Measurements from ENCODE around the gene DUSP6.

DUSP6 gene, protein sequence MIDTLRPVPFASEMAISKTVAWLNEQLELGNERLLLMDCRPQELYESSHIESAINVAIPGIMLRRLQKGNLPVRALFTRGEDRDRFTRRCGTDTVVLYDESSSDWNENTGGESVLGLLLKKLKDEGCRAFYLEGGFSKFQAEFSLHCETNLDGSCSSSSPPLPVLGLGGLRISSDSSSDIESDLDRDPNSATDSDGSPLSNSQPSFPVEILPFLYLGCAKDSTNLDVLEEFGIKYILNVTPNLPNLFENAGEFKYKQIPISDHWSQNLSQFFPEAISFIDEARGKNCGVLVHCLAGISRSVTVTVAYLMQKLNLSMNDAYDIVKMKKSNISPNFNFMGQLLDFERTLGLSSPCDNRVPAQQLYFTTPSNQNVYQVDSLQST

DNA sequence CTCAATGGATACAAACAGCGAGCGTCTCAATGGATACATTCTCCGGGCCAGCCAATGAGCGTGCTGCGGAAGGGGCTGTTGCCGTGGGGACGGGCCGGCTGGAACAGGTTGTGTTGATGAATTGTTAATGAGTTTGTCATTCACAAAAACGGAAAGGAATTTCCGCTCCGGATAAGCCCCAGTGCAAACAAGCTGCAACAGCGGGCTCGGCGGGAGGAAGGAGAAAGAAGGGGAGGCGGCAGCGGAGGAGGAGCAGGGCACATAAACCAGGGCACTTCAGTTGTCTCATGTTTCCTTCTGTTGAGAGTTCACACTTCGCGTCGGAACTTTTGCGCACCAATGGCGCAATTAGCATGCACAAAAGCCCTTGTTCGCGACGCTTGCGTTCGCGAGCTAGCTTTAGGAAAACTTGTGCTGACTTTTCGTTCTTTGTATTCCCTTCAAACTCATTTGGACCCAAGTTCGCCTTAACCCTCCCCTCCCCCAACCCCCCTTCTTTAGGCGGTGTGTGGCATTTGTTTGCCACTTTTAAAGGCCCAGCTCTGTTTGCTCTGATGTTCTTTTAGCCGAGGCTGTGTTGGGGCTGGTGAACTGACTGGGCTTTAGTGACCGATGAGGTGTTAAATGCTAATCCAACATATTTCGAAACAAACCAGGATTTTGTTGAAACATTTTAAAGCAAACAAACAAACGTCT lies at the start of gene DUSP6:
Gene DUSP6, minus strand, starts transcription at position 10 of the 696 bp plus-strand sequence. CDS start 462 bp downstream, outside the sequence.
- peak; percentile 94 for DNase-seq

DNA sequence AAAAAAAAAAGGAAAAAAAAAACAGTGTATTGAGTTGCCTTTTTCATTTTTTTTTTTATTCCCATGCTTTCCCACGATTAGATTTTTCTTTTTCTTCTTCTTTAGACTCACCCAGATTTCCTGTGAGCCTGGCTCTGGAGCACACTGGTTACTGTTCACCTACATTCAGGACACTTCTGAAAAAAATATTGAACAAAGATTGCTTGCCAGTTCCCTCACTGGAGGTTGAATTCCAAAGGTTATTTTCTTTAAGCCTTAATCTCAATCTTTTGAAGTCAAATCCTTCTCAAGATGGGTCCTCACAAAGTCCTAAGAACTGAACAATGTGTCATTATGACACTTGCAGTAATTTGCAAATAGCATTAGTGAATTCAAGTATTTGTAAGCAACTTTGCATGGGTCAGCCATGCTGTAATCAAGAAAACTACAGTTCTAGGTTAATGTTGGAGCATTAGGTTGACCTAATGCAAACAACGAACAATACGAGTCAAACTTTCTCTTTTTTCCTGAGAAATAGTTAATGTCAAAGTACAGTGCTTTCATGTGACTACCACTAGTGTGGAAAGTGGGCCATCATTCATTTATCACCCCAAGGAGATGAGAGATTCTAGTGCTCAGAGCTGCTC lies 49.2 kb upstream of the DUSP6 start:
- no peak for DNase-seq

DNA sequence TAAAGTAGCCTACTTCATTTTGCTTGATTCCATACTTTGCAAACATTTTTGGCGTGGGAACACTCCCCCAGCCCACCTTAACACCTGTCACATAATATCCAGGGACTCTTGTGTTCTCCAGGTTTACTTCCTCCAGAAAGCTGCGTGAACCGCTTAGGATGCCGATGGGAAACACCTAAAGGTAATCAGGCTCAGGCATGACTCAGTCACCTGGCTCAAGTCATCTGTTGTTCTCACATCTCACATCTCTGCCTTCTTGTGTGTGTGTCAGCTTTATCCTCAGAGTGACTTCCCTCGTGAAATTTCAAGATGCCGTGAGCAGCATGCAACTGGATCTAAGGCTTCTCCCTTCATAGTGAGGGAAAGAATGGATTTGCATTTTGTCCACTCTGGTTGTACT lies 48.1 kb upstream of the DUSP6 start:
- no peak for DNase-seq

DNA sequence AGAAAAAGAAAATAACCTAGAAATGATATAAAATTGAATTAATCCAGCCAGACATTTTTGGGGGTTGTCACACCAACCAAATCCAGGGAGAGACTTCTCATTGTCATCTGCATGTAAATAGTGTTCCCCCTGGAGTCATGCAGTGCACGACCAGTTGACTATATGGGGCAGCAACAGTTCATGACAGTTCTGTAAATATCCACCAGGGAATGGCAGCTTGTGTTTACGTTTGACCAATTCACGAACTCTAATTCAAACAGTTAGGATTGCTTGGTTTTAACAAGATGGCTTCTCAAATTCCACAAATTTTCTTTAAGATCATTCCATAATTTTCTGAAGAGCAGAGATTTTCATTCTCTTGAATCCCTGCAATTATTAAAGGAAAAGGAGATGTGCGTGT lies 43.4 kb upstream of the DUSP6 start:
- no peak for DNase-seq

DNA sequence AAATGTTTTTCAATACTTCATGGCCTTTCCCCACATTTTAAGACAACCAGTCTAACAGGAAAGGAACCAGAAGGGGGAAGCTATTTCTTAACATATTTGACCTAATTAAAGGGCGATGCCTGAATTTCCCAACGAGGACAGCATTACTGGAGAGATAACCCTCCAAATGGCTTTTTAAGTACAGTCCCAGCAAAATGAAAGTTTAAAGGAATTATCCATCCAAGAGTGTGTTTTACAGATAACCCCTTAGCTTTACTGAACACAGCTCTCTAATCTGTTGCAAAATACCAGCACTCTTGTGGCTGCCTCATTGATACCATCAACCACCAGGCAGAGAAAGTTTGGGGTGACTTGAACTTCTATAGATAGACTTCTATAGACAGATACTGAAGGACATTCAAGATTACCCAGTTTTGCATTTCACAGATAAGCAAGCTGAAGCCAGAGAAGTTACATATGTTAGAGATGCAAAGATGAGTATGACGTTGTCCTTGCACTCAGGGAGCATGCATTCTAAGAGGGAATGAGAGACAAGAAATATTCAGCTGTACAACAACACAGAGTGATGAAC lies 41.3 kb upstream of the DUSP6 start:
- no peak for DNase-seq

DNA sequence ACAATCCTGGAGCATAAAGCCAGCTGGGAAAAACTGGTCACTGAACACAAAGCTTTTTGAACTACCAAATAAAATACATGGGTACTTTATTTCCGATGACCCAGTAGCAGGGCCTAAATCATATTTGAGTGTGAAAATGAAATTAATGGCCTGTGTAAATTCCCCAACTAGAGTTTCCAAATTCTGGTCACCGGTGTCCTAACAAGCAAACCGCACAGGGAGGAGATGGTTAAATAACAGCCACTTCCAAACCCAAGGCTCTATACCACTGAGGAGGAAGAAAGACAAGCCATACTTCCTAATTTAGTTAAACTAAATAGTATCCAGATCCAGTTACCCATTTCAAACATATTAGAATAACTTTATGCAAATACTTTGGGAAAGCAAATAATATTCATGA lies 40.1 kb upstream of the DUSP6 start:
- no peak for DNase-seq

DNA sequence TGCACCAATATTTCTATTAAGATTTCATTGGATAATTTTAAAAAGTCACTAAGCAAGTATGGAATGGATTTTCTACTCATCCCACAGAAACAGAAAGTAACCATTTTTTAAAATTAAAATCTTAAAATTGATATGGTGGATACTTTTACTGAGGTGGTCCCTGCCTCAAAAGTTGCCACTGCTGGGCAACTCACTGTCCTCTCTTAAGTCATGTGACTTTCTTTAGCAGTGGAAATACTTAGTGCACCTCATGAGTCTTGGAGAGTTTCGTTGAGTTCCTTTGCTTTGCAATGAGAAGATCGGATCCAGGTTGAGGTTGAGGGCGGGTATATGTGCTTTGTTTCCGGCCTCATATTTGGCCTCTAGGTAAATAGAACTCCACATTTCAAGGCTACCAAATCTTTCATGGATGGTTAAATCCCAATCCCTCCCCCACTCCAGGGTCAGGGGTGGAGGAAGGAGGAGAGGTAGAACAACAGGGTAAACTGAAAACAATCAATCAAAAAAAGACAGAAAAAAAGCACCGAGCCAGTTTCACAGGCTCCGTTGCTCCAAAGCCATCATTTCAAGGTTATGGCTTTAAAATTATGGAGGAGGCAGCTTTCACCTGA lies 39.5 kb upstream of the DUSP6 start:
- DNase-seq = no peak

DNA sequence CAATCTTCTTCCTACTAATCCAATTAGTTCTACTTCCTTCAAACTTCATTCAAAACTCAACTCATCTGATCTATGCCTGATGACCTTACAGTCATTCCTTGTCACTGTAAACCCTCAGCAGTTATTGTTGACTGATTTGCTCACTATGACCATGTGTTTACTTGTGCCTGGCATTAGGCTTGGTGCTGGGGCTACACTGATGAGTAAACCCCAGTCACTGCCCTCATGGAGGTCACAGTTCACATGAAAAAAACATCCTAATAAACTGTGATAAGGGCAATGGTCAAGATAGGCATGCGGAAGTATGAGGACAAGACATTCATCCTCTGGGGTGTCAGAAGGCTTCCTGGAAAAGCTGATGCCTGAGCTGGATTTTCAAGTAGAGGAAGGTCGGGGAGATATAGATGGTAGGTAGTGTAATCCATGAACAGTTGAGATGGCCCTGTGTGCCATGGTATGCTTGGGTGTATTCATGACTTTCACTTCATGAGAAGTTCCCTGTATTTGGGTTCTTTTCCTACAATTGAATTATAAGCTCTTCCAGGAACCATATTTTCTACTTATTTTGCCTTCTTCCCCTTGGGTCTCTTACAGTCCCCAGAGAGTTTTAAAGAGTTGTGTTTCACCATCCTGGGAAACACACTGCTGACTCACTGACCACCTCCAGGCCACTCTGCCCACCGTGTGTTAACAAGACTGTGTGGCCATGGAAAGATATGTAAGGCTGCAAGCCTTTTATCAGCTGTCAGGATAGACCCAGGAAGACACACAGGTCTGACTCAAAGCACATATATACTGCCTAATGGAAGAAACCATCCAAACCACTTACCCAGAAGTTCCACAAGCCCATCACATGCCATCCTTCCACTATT lies 38.7 kb upstream of the DUSP6 start:
- DNase-seq = no peak

DNA sequence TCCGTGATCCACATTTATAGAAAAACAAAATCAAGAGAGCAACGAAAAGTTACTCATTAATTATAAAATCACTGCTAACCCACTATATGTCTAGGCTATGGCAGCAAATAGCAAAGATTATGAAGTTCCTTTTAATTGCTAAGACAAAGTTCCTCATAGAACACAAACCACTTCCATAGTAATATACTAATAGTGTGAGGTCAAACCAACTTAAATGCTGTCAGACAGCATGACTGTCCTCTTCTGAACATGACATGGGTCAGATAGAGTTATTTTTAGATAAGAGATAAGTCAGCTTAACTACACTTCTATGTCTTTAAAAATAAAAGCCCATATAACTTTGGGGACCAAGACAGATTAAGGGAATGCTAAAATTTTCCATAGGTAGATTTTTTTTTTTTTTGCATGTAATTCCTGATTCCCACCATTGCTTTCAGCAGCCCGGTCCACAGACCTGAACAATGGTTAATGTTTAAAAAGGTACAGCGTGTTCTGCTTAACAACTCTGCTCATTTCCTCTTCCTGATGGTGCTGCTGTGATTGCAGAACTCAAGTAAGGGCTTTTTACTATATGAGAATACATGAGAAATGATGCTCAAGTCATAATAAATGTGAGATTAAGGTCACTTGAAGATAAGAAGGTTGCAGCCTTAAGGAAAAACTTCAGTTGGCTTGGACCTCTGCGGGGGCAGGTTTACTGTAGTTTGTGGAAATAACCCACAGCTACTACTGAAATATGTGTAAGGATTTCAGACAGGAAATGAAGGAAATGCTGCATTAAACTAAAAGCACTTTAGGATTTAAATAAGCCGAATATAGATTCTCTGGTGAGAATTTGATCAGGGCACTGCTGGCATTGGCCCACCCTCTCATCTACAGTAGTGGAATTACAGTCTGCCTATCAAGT lies 37.7 kb upstream of the DUSP6 start:
- no peak for DNase-seq

DNA sequence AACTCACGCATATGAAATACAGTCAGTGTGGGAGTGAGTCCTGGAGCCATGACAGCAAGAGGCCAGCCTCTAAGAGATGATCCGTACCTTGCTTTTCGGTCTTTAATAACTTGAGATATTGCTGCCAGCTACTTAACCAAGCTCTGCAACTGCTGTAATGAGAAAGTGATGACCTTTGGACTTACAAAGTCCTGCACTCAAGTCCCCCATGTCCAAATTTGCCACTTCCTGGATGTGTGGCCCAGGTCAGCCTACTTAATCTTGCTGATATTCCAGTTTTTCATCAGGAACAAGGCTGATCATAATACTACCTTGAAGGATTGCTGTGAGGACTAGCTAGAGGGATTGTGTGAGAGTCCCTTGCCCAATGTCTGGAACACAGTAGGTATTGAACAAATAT lies 33.8 kb upstream of the DUSP6 start:
- DNase-seq = no peak

DNA sequence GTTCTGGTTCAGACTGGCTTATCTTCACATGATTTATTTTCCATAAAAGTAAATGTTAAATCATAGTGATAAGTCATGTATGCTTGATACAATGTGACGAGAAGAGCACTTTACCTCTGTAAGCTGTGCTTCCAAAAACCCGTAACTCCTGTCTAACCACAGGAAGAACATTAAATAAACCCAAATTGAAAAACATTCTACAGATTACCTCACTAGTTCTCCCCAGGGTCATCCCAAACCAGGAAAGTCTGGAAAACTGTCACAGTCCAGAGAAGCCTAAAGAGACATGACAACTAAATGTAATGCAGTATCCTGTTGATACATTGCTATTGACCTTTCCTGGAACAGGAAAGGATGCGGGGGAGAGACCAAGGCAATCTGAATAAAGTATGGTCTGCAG lies 32.5 kb upstream of the DUSP6 start:
- no peak for DNase-seq

DNA sequence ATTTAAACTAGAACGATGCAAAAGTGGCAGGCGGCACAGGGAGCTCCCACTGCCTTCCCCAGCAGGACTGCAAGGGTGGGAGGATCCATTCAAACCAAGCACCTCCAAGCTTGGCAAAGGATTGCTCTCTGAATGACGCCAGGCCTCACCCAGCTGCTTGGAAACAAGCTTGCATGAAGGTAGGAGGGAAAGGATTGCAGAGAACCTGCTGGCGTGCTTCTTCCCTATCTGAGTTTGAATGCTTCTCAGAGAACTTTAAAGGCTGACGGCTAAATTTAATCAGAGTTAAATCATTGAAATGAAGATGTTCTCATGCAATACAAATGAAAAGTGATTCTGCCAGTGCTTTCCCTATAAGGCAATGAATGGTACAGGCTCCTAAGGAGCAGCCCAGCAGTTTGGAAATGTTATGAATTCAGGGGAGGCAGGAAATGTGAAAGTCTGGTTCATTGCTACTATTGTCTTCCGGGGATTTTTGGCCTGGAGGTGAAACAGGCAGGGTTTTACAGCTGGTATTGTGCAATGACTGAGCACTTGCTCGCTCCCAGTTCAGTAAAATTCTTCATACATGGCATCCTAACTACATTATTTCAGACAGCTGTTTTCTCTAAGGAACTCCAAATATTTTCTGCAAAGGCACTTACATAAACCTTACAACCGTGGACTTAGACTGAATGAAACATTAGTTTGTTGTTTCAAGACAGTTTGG lies 31.9 kb upstream of the DUSP6 start:
- peak; percentile 40 for DNase-seq

DNA sequence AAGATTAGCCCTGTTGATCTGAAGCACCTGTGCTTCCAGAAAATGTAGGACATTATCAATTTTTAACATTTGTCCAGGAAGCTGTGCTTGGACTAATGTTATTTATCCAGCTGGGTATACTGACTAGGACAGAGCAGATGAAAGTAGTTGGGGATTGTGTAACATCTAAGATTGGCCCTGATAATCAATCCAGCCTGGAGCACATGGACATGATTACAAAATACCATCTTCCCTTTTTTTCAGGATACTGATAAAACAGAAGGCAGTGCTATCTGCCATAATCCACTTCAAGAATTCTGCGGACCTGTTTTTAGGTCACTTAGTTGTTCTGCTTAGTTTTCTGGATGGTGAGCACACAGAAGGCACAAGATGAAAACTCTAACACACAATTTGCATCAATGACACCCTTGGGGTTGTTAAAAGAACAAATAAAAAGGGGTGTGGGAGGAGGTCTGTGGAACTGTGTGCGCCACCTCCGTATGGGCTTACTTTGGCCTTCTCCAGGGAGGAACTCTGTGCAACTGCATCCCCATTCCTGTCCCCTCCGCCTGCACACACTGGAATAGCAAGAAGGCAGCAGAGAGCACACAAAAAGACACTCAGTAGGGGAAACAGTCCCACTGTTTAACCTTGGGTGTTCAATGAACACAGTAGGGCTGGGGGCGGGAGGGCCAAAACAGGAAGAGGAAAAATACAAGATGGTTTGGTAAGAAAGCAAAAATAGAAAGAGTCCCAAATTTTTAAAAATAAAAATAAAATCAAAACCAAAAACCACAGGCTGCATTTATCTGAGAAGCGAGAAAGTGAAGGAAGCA lies 31.1 kb upstream of the DUSP6 start:
- DNase-seq = no peak

DNA sequence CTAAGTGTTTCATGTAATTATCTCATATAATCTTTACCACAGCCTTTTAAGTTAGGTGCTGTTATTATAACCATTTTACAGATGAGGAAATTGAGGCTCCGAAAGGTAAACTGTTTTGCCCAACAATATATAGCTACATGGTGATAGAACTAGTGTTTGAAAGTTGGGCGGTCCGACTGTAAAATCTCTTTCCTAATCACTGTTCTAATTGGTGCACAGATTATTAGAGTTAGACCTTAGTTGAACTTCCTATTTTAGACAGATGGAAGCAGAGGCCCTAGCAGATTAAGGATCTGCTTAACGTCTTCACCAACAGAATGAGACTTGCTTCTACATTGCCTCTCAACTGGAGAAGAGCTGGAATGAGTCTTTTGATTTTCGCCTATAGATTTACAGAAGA lies 30.0 kb upstream of the DUSP6 start:
- DNase-seq = no peak

DNA sequence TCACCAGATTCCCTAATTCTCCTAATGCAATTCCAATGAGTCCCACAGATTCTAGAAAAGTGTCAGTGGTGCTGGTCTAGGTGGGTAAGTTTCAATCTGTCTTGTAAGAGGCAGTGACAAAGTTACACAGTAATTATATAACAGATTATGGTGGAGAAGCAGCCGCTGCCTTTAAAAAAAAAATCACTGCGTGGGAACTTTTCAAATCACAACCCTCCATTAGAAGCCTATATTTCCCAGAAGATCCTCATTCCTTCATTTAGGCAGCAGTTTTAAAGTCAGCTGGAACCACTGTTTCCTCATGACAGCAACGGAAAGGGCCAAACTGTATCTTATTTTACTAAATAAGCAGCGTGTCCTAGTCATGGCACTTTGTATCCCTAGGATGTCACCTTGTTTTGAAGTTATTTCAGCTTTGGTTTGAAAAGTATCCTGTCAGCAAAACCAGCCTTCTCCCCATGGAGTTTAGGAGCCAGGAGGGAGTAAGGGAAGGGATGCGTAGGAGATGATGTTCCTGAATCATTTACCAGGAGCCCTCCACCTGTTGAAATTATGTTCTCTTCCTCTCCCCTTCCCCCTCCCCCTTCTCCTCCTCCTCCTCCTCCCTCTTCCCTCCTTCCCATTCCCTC lies 27.7 kb upstream of the DUSP6 start:
- no peak for DNase-seq

DNA sequence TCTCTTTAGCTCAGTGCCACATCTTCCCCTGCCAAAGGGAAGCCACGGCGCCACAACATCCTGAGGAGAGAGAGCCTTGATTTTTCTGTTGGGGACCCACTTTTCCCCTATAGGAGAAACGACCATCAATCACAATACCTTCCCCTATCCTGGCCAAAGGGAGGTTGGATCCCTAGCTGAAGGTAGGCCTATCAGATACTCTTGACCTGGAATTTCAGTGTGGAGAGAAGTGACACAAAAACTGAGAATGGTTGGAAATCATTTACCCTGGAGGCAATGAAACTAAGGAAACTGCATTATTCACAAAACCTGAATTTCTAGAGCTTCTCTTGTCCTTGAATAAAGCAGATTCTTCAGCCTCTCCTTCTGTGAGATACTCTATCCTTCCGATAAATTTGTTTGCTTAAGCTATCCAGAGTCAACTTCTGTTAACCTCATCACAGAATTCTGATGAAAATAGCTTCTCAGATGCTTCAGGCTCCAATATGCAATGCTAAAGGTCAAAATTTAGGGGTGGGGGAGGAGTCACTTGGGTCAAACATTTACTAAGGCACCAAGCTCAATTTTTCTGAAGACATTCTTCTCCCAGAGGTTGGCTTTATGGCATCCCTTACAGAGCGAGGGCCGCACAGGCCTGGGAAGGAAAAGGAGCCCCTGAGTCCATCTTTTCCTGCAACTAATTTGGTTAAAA lies 27.0 kb upstream of the DUSP6 start:
- no peak for DNase-seq

DNA sequence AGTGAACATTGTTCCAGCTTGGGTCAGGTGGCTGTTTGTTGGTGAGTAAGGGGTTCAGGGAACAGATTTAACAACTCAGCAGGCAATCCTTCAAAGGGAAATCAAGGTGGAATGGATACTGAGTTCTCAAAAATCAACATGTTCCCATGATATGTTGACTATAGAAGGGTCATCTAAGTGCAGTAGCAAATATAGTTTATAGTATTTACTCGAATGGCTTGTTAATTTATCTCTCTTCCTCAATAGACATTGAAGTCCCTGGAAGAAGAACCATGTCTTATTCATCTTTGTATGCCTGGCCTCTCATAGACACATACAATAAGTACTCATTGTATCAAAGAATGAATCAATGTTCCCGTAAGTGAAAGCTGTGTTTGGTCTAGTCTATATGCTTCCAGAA lies 24.5 kb upstream of the DUSP6 start:
- no peak for DNase-seq

DNA sequence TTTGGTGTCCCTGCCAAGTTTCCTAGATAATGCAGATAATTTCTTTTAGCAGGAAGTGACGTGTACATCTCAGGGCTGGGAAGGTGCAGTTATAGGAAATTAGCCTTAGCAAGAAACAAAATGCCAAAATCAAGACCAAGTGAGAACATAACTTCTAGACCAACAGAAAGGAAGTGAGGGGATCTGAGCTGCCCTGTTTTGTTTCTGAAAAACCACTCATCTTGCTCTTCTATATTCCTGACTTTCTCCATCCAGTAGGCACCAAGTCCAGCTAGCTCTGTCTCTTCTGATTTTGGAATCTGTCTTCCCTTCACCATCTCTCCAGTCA lies 23.9 kb upstream of the DUSP6 start:
- DNase-seq = no peak
